ENCODE measurements around the gene KLHL3.
"Not testable (repeated sequence)": the region's sequence is repeated elsewhere in the genome, so short reads cannot be mapped to it uniquely, and the experiment has no call there.

KLHL3 gene, protein sequence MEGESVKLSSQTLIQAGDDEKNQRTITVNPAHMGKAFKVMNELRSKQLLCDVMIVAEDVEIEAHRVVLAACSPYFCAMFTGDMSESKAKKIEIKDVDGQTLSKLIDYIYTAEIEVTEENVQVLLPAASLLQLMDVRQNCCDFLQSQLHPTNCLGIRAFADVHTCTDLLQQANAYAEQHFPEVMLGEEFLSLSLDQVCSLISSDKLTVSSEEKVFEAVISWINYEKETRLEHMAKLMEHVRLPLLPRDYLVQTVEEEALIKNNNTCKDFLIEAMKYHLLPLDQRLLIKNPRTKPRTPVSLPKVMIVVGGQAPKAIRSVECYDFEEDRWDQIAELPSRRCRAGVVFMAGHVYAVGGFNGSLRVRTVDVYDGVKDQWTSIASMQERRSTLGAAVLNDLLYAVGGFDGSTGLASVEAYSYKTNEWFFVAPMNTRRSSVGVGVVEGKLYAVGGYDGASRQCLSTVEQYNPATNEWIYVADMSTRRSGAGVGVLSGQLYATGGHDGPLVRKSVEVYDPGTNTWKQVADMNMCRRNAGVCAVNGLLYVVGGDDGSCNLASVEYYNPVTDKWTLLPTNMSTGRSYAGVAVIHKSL

DNA sequence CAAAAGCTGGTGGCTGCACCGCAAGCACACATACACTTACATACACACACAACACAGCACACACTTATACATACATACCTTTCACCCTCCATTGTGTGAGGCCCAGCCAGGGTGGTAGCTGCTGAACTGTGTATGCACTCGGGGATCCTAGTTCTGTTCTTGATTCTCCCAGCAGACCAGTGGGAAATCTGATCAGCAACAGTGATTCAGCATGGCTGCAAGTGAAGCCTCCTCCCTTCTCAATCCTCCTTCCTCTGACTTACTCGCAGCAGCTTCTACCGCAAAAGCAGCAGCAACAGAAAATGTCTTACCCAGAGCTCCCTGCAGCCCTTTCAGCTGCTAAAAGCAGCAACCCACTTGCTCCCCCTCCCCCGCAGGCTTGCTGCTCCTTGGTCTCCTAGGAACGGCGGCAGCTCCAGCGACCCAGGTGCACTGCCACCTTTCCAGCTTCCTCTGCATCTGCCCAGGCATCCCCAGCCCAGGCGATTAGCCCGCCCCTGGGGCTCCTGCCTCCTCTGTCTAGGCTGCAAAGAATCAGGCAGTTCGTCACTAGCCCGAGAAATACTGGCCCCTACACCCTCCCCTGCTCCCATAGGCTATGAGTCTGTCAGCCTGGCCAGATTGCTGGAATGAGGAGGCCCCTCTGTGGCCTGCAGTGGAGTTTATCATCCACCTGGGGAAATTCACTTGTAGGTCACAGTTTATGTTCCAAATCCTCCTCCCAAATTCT, at the start of gene KLHL3:
TSS of gene KLHL3 (minus strand) at position 535 of the 730 bp plus-strand sequence. CDS start at position 92, 443 bp downstream.
- Histone ChIP-seq H3K4me1 (ENCODE audit: control insufficient read depth, insufficient read depth, low read length, unreplicated experiment) (peaks cover 38% of the 10 kb centered on the region), H3K36me3 (ENCODE audit: insufficient read depth, low read length) (no peaks in the 10 kb centered on the region), H3K4me3 (ENCODE audit: low read depth, low read length) (peak within 1 kb of the TSS; percentile 65), H3K27me3 (ENCODE audit: insufficient read depth, low read length) (no peaks in the 10 kb centered on the region), H3K27ac (ENCODE audit: low read depth, low read length) (peak within 1 kb of the TSS; percentile 68), H2AFZ (ENCODE audit: low read length, unreplicated experiment) (peak within 1 kb of the TSS; percentile 26), H3K79me2 (ENCODE audit: control insufficient read depth, insufficient read depth, low read length, unreplicated experiment) (no peaks in the 10 kb centered on the region)

DNA sequence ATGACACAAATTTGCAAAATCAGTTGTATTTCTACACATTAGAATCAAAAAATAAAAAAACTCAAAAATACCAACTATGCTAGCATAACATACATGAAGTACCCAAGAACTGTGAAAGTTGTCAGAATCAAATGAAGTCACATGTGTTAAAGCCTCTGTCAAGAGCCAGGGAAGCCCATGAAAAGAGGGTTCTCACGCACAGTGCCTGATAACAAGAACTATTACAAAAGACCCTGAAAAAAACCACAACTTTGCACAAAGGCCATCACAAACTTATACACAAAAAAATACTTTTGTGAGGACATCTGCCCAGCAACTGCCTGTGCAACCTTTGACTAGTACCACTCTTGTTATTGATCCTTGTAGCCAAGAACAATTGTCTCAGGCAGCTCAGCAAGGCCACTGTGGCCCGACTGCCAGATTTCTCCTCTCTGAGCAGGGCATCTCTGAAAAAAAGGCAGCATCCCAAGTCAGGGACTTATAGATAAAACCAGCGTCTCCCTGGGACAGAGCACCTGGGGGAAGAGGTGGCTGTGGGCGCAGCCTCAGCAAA, 47.2 kb upstream of the KLHL3 start:
- H3K36me3 ChIP-seq (ENCODE audit: insufficient read depth, low read length), result no peaks in the 10 kb centered on the region
- H3K4me3 ChIP-seq (ENCODE audit: low read depth, low read length), result no peak overlapping the region
- H2AFZ ChIP-seq (ENCODE audit: low read length, unreplicated experiment), result no peak overlapping the region
- no peaks in the 10 kb centered on the region for H3K4me1 ChIP-seq (ENCODE audit: control insufficient read depth, insufficient read depth, low read length, unreplicated experiment)
- H3K27ac ChIP-seq (ENCODE audit: low read depth, low read length), result no peak overlapping the region
- H3K79me2 ChIP-seq (ENCODE audit: control insufficient read depth, insufficient read depth, low read length, unreplicated experiment), result no peaks in the 10 kb centered on the region
- 0 out of 2 replicates have a peak, but pooled peaks cover 4% of the 10 kb centered on the region for H3K27me3 ChIP-seq (ENCODE audit: insufficient read depth, low read length)

DNA sequence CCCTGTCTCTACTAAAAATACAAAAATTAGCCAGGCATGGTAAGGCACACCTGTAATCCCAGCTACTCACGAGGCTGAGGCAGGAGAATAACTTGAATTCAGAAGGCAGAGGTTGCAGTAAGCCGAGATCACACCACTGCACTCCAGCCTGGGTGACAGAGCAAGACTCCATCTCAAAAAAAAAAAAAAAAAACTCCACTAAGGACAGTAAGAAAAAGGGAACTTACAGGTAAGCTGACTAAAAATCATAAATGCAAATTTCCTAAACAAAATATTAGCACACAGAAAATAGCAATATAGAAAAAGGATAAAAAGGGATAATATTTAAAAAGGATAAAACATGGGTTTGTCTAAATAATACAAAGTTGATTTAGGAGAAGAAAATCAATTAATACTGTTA, 46.2 kb upstream of the KLHL3 start:
- Histone ChIP-seq H3K4me3 (ENCODE audit: low read depth, low read length) (no peak overlapping the region), H3K36me3 (ENCODE audit: insufficient read depth, low read length) (no peaks in the 10 kb centered on the region), H2AFZ (ENCODE audit: low read length, unreplicated experiment) (no peak overlapping the region), H3K4me1 (ENCODE audit: control insufficient read depth, insufficient read depth, low read length, unreplicated experiment) (no peaks in the 10 kb centered on the region), H3K27me3 (ENCODE audit: insufficient read depth, low read length) (0 out of 2 replicates have a peak, but pooled peaks cover 4% of the 10 kb centered on the region), H3K27ac (ENCODE audit: low read depth, low read length) (no peak overlapping the region), H3K79me2 (ENCODE audit: control insufficient read depth, insufficient read depth, low read length, unreplicated experiment) (no peaks in the 10 kb centered on the region)

DNA sequence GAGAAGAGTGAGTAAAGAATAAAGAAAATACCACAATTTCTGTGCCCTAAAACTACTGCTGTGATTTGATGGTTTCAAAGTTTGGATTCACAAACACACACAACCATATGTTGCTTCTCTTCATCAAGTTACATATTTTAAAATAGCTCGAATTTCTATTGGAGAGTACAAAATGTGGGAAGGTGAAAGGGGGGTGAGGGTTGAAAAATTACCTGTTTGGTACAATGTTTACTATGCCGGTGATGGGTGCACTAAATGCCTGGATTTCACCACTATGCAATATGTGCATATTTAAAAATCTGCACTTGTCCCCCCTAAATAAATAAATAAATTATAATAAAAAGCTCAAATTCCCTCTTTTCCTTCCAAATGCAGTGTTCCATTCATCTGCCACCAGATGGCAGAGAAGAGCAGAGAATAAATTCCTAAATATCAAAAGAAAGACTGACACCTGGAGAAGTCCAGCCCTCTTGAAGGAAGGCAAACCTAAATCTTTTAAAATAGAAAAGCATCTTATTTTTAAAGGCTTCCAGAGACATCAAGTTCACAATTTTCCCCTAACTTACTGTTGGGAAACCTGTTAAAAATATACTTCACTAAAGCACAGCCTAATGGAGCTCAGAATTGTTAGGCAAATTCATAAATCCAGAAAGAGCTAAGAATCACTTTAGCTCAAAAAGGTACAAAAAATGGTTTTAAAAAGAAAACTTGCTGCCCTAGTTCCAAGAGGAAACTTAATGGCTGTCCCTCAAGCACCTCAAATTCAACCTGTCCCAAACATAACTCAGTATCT, 43.1 kb upstream of the KLHL3 start:
- Histone ChIP-seq H3K4me3 (ENCODE audit: low read depth, low read length) (no peak overlapping the region), H2AFZ (ENCODE audit: low read length, unreplicated experiment) (no peak overlapping the region), H3K27me3 (ENCODE audit: insufficient read depth, low read length) (0 out of 2 replicates have a peak, but pooled peaks cover 4% of the 10 kb centered on the region), H3K4me1 (ENCODE audit: control insufficient read depth, insufficient read depth, low read length, unreplicated experiment) (no peaks in the 10 kb centered on the region), H3K27ac (ENCODE audit: low read depth, low read length) (no peak overlapping the region), H3K79me2 (ENCODE audit: control insufficient read depth, insufficient read depth, low read length, unreplicated experiment) (no peaks in the 10 kb centered on the region), H3K36me3 (ENCODE audit: insufficient read depth, low read length) (no peaks in the 10 kb centered on the region)

DNA sequence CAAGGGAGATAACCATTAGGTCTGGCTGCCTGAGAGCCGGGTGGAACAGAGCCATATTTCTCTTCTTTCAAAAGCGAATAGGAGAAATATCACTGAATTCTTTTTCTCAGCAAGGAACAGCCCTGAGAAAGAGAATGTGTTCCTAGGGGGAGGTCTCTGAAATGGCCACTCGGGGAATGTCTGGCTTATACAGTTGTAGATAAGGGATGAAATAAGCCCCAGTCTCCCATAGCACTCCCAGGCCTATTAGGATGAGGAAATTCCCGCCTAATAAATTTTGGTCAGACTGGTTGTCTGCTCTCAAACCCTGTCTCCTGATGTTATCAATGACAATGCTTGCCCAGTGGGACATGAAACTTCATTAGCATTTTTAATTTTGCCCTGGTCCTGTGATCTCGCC, 32.0 kb upstream of the KLHL3 start:
- H3K27me3 ChIP-seq (ENCODE audit: insufficient read depth, low read length); H3K4me1 ChIP-seq (ENCODE audit: control insufficient read depth, insufficient read depth, low read length, unreplicated experiment); H3K36me3 ChIP-seq (ENCODE audit: insufficient read depth, low read length): not testable (repeated sequence)

DNA sequence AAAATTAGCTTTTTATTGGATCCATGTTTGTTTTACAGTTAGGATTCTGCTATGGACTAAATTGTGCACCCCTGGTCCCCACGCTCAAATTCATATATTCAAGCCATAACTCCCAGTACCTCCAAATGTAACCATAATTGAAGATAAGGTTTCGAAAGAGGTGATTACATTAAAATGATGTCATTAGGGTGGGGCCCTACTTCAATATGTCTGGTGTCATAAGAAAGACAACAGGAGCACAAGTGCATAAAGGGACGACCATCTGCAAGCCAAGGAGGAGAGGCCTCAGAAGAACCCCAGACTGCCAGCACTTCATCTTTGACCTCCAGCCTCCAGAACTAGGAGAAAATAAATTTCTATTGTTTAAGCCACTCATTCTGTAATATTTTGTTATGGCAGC, 25.7 kb upstream of the KLHL3 start:
- H2AFZ ChIP-seq (ENCODE audit: low read length, unreplicated experiment), result no peak overlapping the region
- H3K4me3 ChIP-seq (ENCODE audit: low read depth, low read length), result no peak overlapping the region
- no peaks in the 10 kb centered on the region for H3K36me3 ChIP-seq (ENCODE audit: insufficient read depth, low read length)
- no peaks in the 10 kb centered on the region for H3K79me2 ChIP-seq (ENCODE audit: control insufficient read depth, insufficient read depth, low read length, unreplicated experiment)
- no peaks in the 10 kb centered on the region for H3K4me1 ChIP-seq (ENCODE audit: control insufficient read depth, insufficient read depth, low read length, unreplicated experiment)
- no peak overlapping the region for H3K27ac ChIP-seq (ENCODE audit: low read depth, low read length)
- no peaks in the 10 kb centered on the region for H3K27me3 ChIP-seq (ENCODE audit: insufficient read depth, low read length)

More for the DNA sequence above, 32.0 kb upstream of the KLHL3 start:
- H2AFZ ChIP-seq (ENCODE audit: low read length, unreplicated experiment); H3K79me2 ChIP-seq (ENCODE audit: control insufficient read depth, insufficient read depth, low read length, unreplicated experiment); H3K4me3 ChIP-seq (ENCODE audit: low read depth, low read length); H3K27ac ChIP-seq (ENCODE audit: low read depth, low read length): not testable (repeated sequence)

DNA sequence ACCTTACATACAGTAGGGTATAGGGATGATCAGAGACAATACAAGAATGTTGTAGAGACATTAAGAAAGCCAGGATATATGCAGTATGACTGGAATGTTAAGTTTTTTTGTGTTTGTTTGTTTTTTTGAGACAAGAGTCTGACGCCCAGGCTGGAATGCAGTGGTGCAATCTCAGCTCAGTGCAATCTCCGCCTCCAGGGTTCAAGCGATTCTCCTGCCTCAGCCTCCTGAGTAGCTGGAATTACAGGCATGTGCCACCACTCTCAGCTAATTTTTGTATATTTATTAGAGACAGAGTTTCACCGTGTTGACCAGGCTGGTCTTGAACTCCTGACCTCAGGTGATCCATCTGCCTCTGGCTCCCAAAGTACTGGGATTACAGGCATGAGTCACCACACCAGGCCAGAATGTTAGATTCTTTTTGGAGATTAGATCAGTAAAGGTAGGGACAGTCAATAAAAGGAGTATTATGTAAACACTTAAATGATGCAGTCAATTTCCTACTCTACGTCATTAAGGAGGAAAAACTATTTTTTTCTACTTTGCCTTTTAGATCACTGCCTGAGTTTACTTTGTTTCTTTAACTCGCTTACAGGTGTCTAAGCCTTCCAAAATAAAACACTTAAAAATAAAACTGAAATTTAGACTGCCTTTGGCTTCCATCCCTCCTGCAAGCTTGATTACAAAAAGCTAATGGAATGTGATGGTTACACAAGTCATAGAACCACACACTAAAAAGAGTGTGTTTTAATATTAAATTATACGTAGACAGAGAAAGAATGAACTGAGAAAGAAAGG, 25.0 kb upstream of the KLHL3 start:
- H3K27ac ChIP-seq (ENCODE audit: low read depth, low read length), result no peak overlapping the region
- no peak overlapping the region for H3K4me3 ChIP-seq (ENCODE audit: low read depth, low read length)
- no peaks in the 10 kb centered on the region for H3K27me3 ChIP-seq (ENCODE audit: insufficient read depth, low read length)
- no peak overlapping the region for H2AFZ ChIP-seq (ENCODE audit: low read length, unreplicated experiment)
- no peaks in the 10 kb centered on the region for H3K79me2 ChIP-seq (ENCODE audit: control insufficient read depth, insufficient read depth, low read length, unreplicated experiment)
- H3K4me1 ChIP-seq (ENCODE audit: control insufficient read depth, insufficient read depth, low read length, unreplicated experiment), result no peaks in the 10 kb centered on the region
- no peaks in the 10 kb centered on the region for H3K36me3 ChIP-seq (ENCODE audit: insufficient read depth, low read length)

DNA sequence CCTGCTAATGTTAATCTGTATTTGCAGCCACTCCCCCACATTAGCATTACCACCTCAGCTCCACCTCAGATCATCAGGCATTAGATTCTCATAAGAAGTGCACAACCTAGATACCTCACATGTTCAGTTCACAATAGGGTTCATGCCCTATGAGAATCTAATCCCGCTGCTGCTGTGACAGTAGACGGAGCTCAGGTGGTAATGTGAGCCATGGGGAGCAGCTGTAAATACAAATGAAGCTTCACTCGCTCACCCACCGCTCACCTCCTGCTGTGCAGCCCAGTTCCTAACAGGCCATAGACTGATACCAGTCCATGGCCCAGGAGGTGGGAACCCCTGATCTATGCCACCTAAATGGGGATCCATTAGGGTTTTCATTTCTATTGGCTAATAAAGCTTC, 24.4 kb upstream of the KLHL3 start:
- Histone ChIP-seq H3K79me2 (ENCODE audit: control insufficient read depth, insufficient read depth, low read length, unreplicated experiment) (no peaks in the 10 kb centered on the region), H2AFZ (ENCODE audit: low read length, unreplicated experiment) (no peak overlapping the region), H3K27me3 (ENCODE audit: insufficient read depth, low read length) (no peaks in the 10 kb centered on the region), H3K27ac (ENCODE audit: low read depth, low read length) (no peak overlapping the region), H3K36me3 (ENCODE audit: insufficient read depth, low read length) (no peaks in the 10 kb centered on the region), H3K4me3 (ENCODE audit: low read depth, low read length) (no peak overlapping the region), H3K4me1 (ENCODE audit: control insufficient read depth, insufficient read depth, low read length, unreplicated experiment) (no peaks in the 10 kb centered on the region)

DNA sequence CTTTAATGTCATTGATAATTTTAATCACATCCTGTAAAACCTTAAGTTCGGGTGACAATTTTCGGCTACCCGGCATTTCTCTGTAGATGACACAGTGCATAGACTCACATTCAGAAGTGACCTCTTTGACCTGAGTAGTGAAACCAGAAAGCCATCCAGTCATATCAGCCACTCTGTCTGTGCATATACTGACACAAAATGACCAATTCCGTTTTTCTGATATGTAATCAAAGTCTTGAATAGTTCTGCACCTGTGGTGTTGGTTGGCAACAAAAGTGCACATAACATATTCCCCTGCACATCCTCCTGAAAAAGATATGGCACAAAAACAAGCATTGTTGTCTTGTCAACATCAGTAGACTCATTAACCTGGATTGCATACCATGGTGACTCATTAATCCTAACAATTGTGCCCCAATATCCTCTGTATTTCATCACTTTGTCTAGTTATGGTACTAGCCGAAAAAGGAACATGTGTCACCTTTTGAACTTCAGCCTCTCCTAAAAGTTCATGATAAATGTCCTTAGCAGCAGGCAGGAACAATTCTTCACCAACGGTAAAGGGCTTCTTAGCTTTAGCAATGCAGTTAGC, 22.9 kb upstream of the KLHL3 start:
- H3K79me2 ChIP-seq (ENCODE audit: control insufficient read depth, insufficient read depth, low read length, unreplicated experiment), result peaks cover 4% of the 10 kb centered on the region
- no peaks in the 10 kb centered on the region for H3K27me3 ChIP-seq (ENCODE audit: insufficient read depth, low read length)
- no peak overlapping the region for H3K27ac ChIP-seq (ENCODE audit: low read depth, low read length)
- H3K4me3 ChIP-seq (ENCODE audit: low read depth, low read length), result no peak overlapping the region
- no peak overlapping the region for H2AFZ ChIP-seq (ENCODE audit: low read length, unreplicated experiment)
- H3K36me3 ChIP-seq (ENCODE audit: insufficient read depth, low read length), result no peaks in the 10 kb centered on the region
- H3K4me1 ChIP-seq (ENCODE audit: control insufficient read depth, insufficient read depth, low read length, unreplicated experiment), result no peaks in the 10 kb centered on the region

All from ACC112 (cell line).